GM12878 (cell line): ENCODE measurements around the gene MST1R. TPM values are rescaled to one million over a fixed set of nuclear protein-coding genes. Genes with fewer than 3 reads are reported as not detected.

Experiments
- ATAC-seq: fragments of 200-7000 bp; cut with Tn5 transposase; 3 replicates; pipeline ENCODE4 v1.9.1; 2020; ENCODE audit warnings: mild to moderate bottlenecking, moderate library complexity
- BruUV-seq: library from RNA; stranded (reverse); fragments of 400-500 nt; replicated peaks from 2 replicates; lab custom pipeline; 2021; lab: Mats Ljungman, UMichigan
- CTCF ChIA-PET: fragments of 300-600 bp; sonication (Branson Sonifier 250); formaldehyde crosslinking; extraction: SDS; loops from one replicate; lab custom pipeline; 2021; ENCODE audit warnings: inconsistent platforms; lab: Yijun Ruan, JAX
- POLR2A ChIA-PET: fragments of 350-600 bp; formaldehyde crosslinking; extraction: SDS; loops from one replicate; lab custom pipeline; 2021; ENCODE audit warnings: inconsistent platforms; lab: Charles Lee
- RAD21 ChIA-PET: fragments of 300-600 bp; sonication (Branson Sonifier 250); formaldehyde crosslinking; loops from one replicate; lab custom pipeline; 2023; ENCODE audit warnings: antibody characterized with exemption; ENCODE audit not compliant: unreplicated experiment; lab: Charles Lee
- SMC1A ChIA-PET: fragments of 300-600 bp; sonication (Branson Sonifier 250); formaldehyde crosslinking; loops from one replicate; lab custom pipeline; 2023; ENCODE audit not compliant: unreplicated experiment, uncharacterized antibody; lab: Charles Lee
- DNase-seq: peaks from one replicate; pipeline ENCODE4 v3.0.0-alpha.2; 2011; ENCODE audit warnings: low read depth, low spot score
- FAIRE-seq: peaks from 3 replicates; lab custom pipeline; 2011; peaks lifted over from hg19 to GRCh38; lab: Jason Lieb, UNC
- H2AFZ ChIP-seq: 2 replicates; pipeline ENCODE4 v1.6.0; 2011; ENCODE audit warnings: low read depth, low read length, control low read depth; ENCODE audit not compliant: control insufficient read depth
- H3K27ac ChIP-seq: 2 replicates; pipeline ENCODE4 v1.5.1; 2011; ENCODE audit warnings: control low read depth; ENCODE audit not compliant: control insufficient read depth, insufficient read depth
- H3K27me3 ChIP-seq, 2 experiments: replicated peaks in 1 of 2; 2 replicates each; pipeline versions ENCODE4 v1.6.0 to v1.6.1; 2011; ENCODE audit warnings: low read length in 1 of 2; ENCODE audit not compliant: control insufficient read depth in 2 of 2, insufficient read depth in 2 of 2
- H3K36me3 ChIP-seq, 2 experiments: 2 replicates each; pipeline ENCODE4 v1.5.1; 2011; ENCODE audit warnings: low read length in 1 of 2; ENCODE audit not compliant: control insufficient read depth in 2 of 2, insufficient read depth in 2 of 2
- H3K4me1 ChIP-seq: 2 replicates; pipeline ENCODE4 v1.6.1; 2011; ENCODE audit warnings: mild to moderate bottlenecking, low read length, moderate library complexity, mixed read lengths; ENCODE audit not compliant: control insufficient read depth, insufficient read depth
- H3K4me2 ChIP-seq: 2 replicates; pipeline ENCODE4 v1.6.0; 2011; ENCODE audit warnings: control low read depth; ENCODE audit not compliant: control insufficient read depth, insufficient read depth
- H3K4me3 ChIP-seq: fragments of 200-600 bp; sonication (generic); 2 replicates; pipeline ENCODE4 v1.5.1; 2016
- H3K79me2 ChIP-seq: 2 replicates; pipeline ENCODE4 v1.6.0; 2011; ENCODE audit warnings: low read length; ENCODE audit not compliant: control insufficient read depth, insufficient read depth
- H3K9ac ChIP-seq: 2 replicates; pipeline ENCODE4 v1.8.0; 2011; ENCODE audit warnings: low read length, control low read depth, mixed read lengths; ENCODE audit not compliant: control insufficient read depth, insufficient read depth
- H3K9me3 ChIP-seq: replicated peaks from 3 replicates; pipeline ENCODE4 v1.5.1; 2011; ENCODE audit warnings: mild to moderate bottlenecking, low read length; ENCODE audit not compliant: control insufficient read depth, insufficient read depth
- H4K20me1 ChIP-seq: 2 replicates; pipeline ENCODE4 v1.6.0; 2011; ENCODE audit not compliant: control insufficient read depth, insufficient read depth
- CEBPB ChIP-seq, 2 experiments: fragments of 150-350 bp in 1 of 2; IDR thresholded peaks; 2 replicates each; pipeline ENCODE4 v1.6.1; 2012 to 2014; ENCODE audit warnings: low read depth in 2 of 2, low read length in 2 of 2, borderline replicate concordance in 1 of 2, inconsistent platforms in 1 of 2
- DPF2 ChIP-seq: fragments of 450-650 bp; IDR thresholded peaks from 2 replicates; pipeline ENCODE4 v1.6.1; 2017; ENCODE audit warnings: mild to moderate bottlenecking
- IKZF2 ChIP-seq, 2 experiments: fragments of 450-650 bp; IDR thresholded peaks; 2 replicates each; pipeline ENCODE4 v1.6.1; 2017; ENCODE audit warnings: mild to moderate bottlenecking in 2 of 2, moderate library complexity in 2 of 2
- IRF5 ChIP-seq: fragments of 450-650 bp; IDR thresholded peaks from 2 replicates; pipeline ENCODE4 v1.6.1; 2017; ENCODE audit warnings: borderline replicate concordance
- MTA2 ChIP-seq: fragments of 450-650 bp; IDR thresholded peaks from 2 replicates; pipeline ENCODE4 v1.6.1; 2016; ENCODE audit warnings: low read depth, mild to moderate bottlenecking, moderate library complexity
- POLR2A ChIP-seq: IDR thresholded peaks from 2 replicates; pipeline ENCODE4 v1.6.1; 2011; ENCODE audit warnings: low read depth, mild to moderate bottlenecking, low read length
- STAT1 ChIP-seq: fragments of 450-650 bp; conservative IDR thresholded peaks from 2 replicates; pipeline ENCODE4 v1.6.1; 2014; ENCODE audit warnings: antibody characterized with exemption, mild to moderate bottlenecking
- ZBTB11 ChIP-seq: fragments of 450-650 bp; formaldehyde crosslinking; IDR thresholded peaks from 2 replicates; pipeline ENCODE4 v1.5.0; 2022; ENCODE audit warnings: mild to moderate bottlenecking, missing genetic modification characterization
- ZNF217 ChIP-seq: fragments of 450-650 bp; IDR thresholded peaks from 2 replicates; pipeline ENCODE4 v1.6.1; 2017; ENCODE audit warnings: antibody characterized with exemption, mild to moderate bottlenecking
- WGBS: methylation state at CpG from one replicate; pipeline ENCODE4 v1.1.6; 2016; ENCODE audit warnings: low lambda C conversion rate; ENCODE audit not compliant: insufficient replicate concordance, insufficient coverage; ENCODE audit errors: missing lambda C conversion rate; 5-methylcytosine and 5-hydroxymethylcytosine counted together
- in situ Hi-C: fragments of 300-500 bp; cut with MboI; formaldehyde crosslinking; loops from 9 replicates; pipeline ENCODE4 v1.14.3; 2018; ENCODE audit warnings: mixed read lengths
- intact Hi-C: fragments of 100-400 bp; cut with micrococcal nuclease; formaldehyde crosslinking; loops from one replicate; pipeline ENCODE4 v1.14.2; 2022; ENCODE audit not compliant: unreplicated experiment
- polyA plus RNA-seq, 11 experiments: library from polyadenylated mRNA; depleted of rRNA in 4 of 11; unstranded in 6 of 11; stranded (reverse) in 5 of 11; fragments of >200 nt; fragmentation: Nextera tagmentation in 4 of 11; fragmentation: Illumina TruSeq in 1 of 11; extraction: Ambion mirVana in 4 of 11; extraction: Trizol in 1 of 11; gene quantifications; 1 replicate in 1 of 11; 2 replicates in 10 of 11; pipeline versions ENCODE4 v1.2.1 to v1.2.3, GENCODE V29; 2011 to 2016; ENCODE audit warnings: inconsistent platforms in 2 of 11, missing spikeins in 2 of 11, low read depth in 1 of 11
- total RNA-seq, 4 experiments: library from RNA; depleted of rRNA in 3 of 4; stranded (reverse); fragments of >200 nt in 3 of 4; fragmentation: Illumina TruSeq in 1 of 4; extraction: Trizol in 1 of 4; gene quantifications; 2 replicates each; pipeline versions ENCODE4 v1.2.1 to v1.2.3, GENCODE V29; 2013 to 2021

Gene MST1R
- total and polyA plus RNA-seq, 10 of the 15 experiments (the other 5 are each of a cell fraction or from before 2014, with no cell fraction given): 0.40 to 5.6 (median 1.2) TPM

- no peak for TF ChIP-seq ZBTB11
- TF ChIP-seq ZNF217: no peak
These were observed 25.9 kb upstream of the MST1R start, which contains the start of gene MON1A (continued) for GRCh38 chr3:49929291-49930167.

- ChIA-PET SMC1A (interaction anchor here (1.1 to 1.7 kb wide), 2 partner anchors 19 to 27 kb away, joined by 3 to 8 read pairs; no protein-coding TSS in a partner anchor), POLR2A (interaction anchor here (1.2 to 3.3 kb wide), 3 partner anchors 12 to 23 kb away, joined by 3 to 38 read pairs (median 5); partner anchors contain the start of gene RBM6), CTCF (interaction anchor here (0.7 to 2.6 kb wide), 9 partner anchors 18 to 834 kb away, joined by 3 to 6 read pairs (median 3); no protein-coding TSS in a partner anchor), RAD21 (interaction anchor here (1.1 to 2.1 kb wide), 5 partner anchors 23 to 161 kb away, joined by 3 to 11 read pairs (median 4); partner anchors contain the start of genes INKA1 and RBM5)
- Histone ChIP-seq H2AFZ (no peak overlapping the region), H3K27ac (no peak overlapping the region), H4K20me1 (no peaks in the 10 kb centered on the region), H3K79me2 (no peaks in the 10 kb centered on the region), H3K9ac (no peak overlapping the region), H3K36me3 (no peaks in the 10 kb centered on the region), H3K4me1 (no peaks in the 10 kb centered on the region; the same call in 1 of the 2 replicates), H3K27me3 (no peaks in the 10 kb centered on the region), H3K4me2 (peak overlapping the region; percentile 94; the same call in 1 of the 2 replicates), H3K4me3 (peak overlapping the region; percentile 76; the same call in 1 of the 2 replicates), H3K9me3 (no peaks in the 10 kb centered on the region)
- intact Hi-C loops: no loop called here
- no peak for FAIRE-seq
- TF ChIP-seq IKZF2 (IDR thresholded peaks at IDR 0.05) (no peak), POLR2A (no peak), IRF5 (no peak), STAT1 (no peak), MTA2 (no peak), DPF2 (no peak), CEBPB (IDR thresholded peaks at IDR 0.05; ENCODE audit: borderline replicate concordance in 1 of 2, low read depth in 2 of 2, low read length in 2 of 2) (no peak)
- no TSS peak for BruUV-seq
- in situ Hi-C loops: no loop called here
- no peak for DNase-seq
- 65% methylated on average over 5 of the region's 5 CpGs for WGBS
- no peak for ATAC-seq
These were observed 24.9 kb upstream of the MST1R start for GRCh38 chr3:49928481-49929017.
